Measurements from ENCODE around the gene ATG10. TPM values are rescaled to one million over a fixed set of nuclear protein-coding genes. Genes with fewer than 3 reads are reported as not detected.
"Not testable (repeated sequence)": the region's sequence is repeated elsewhere in the genome, so short reads cannot be mapped to it uniquely, and the experiment has no call there.

The ATG10 gene
- total RNA-seq, 2 donors from 2014 or later: 6.1 to 8.0 TPM

GRCh38 chr5:82010696-82011095, 38.9 kb downstream of the ATG10 start:
- H3K4me3 Mint-ChIP-seq: no peak overlapping the region
- H3K27me3 Mint-ChIP-seq: no peaks in the 10 kb centered on the region
- no peaks in the 10 kb centered on the region for H3K4me1 Mint-ChIP-seq
- ATAC-seq (replicated peaks): no peak
- no peak overlapping the region for H3K27ac Mint-ChIP-seq
- H3K36me3 Mint-ChIP-seq (ENCODE audit: low read depth): no peaks in the 10 kb centered on the region
- no peaks in the 10 kb centered on the region for H3K9me3 Mint-ChIP-seq

- H3K36me3 Mint-ChIP-seq (ENCODE audit: low read depth): no peaks in the 10 kb centered on the region
Measured at GRCh38 chr5:82011761-82012160, 39.9 kb downstream of the ATG10 start.

GRCh38 chr5:82014644-82015043, 42.8 kb downstream of the ATG10 start:
- not testable (repeated sequence) for ATAC-seq (replicated peaks); H3K4me1 Mint-ChIP-seq; H3K4me3 Mint-ChIP-seq; H3K27me3 Mint-ChIP-seq; H3K27ac Mint-ChIP-seq; H3K36me3 Mint-ChIP-seq (ENCODE audit: low read depth); H3K9me3 Mint-ChIP-seq

More at GRCh38 chr5:82011761-82012160, 39.9 kb downstream of the ATG10 start:
- no peaks in the 10 kb centered on the region for H3K4me1 Mint-ChIP-seq
- no peak for ATAC-seq (replicated peaks)
- peaks cover 3% of the 10 kb centered on the region for H3K9me3 Mint-ChIP-seq
- H3K4me3 Mint-ChIP-seq: no peak overlapping the region
- H3K27me3 Mint-ChIP-seq: no peaks in the 10 kb centered on the region
- H3K27ac Mint-ChIP-seq: no peak overlapping the region

GRCh38 chr5:82018462-82018861, 46.6 kb downstream of the ATG10 start:
- Mint-ChIP-seq H3K27me3 (no peaks in the 10 kb centered on the region), H3K27ac (no peak overlapping the region), H3K36me3 (ENCODE audit: low read depth) (no peaks in the 10 kb centered on the region), H3K4me3 (no peak overlapping the region), H3K9me3 (peaks cover 3% of the 10 kb centered on the region), H3K4me1 (no peaks in the 10 kb centered on the region)
- ATAC-seq (replicated peaks): no peak

GRCh38 chr5:82019342-82020138, 47.7 kb downstream of the ATG10 start:
- H3K27ac Mint-ChIP-seq: no peak overlapping the region
- no peaks in the 10 kb centered on the region for H3K4me1 Mint-ChIP-seq
- no peak for ATAC-seq (replicated peaks)
- peaks cover 3% of the 10 kb centered on the region for H3K9me3 Mint-ChIP-seq
- no peaks in the 10 kb centered on the region for H3K27me3 Mint-ChIP-seq
- H3K4me3 Mint-ChIP-seq: no peak overlapping the region
- H3K36me3 Mint-ChIP-seq (ENCODE audit: low read depth): no peaks in the 10 kb centered on the region

- H3K36me3 Mint-ChIP-seq (ENCODE audit: low read depth): no peaks in the 10 kb centered on the region
- no peaks in the 10 kb centered on the region for H3K9me3 Mint-ChIP-seq
- H3K4me1 Mint-ChIP-seq: no peaks in the 10 kb centered on the region
- no peak for ATAC-seq (replicated peaks)
- no peak overlapping the region for H3K4me3 Mint-ChIP-seq
- H3K27me3 Mint-ChIP-seq: no peaks in the 10 kb centered on the region
- H3K27ac Mint-ChIP-seq: no peak overlapping the region
Measured at GRCh38 chr5:82022499-82022898, 50.7 kb downstream of the ATG10 start.

- Mint-ChIP-seq H3K36me3 (ENCODE audit: low read depth) (no peaks in the 10 kb centered on the region), H3K4me3 (no peak overlapping the region), H3K27ac (no peak overlapping the region), H3K4me1 (no peaks in the 10 kb centered on the region), H3K9me3 (no peaks in the 10 kb centered on the region), H3K27me3 (no peaks in the 10 kb centered on the region)
- ATAC-seq (replicated peaks): no peak
Measured at GRCh38 chr5:82023644-82024043, 51.8 kb downstream of the ATG10 start.

- no peak overlapping the region for H3K4me3 Mint-ChIP-seq
Measured at GRCh38 chr5:82031220-82032119, 59.6 kb downstream of the ATG10 start.

GRCh38 chr5:82042894-82043293, 71.1 kb downstream of the ATG10 start:
- ATAC-seq (replicated peaks); H3K4me1 Mint-ChIP-seq; H3K4me3 Mint-ChIP-seq; H3K27me3 Mint-ChIP-seq; H3K27ac Mint-ChIP-seq: not testable (repeated sequence)
- peaks cover 16% of the 10 kb centered on the region for H3K36me3 Mint-ChIP-seq (ENCODE audit: low read depth)
- peaks cover 14% of the 10 kb centered on the region for H3K9me3 Mint-ChIP-seq

More at GRCh38 chr5:82031220-82032119, 59.6 kb downstream of the ATG10 start:
- Mint-ChIP-seq H3K4me1 (no peaks in the 10 kb centered on the region), H3K9me3 (no peaks in the 10 kb centered on the region), H3K27ac (no peak overlapping the region), H3K36me3 (ENCODE audit: low read depth) (no peaks in the 10 kb centered on the region), H3K27me3 (no peaks in the 10 kb centered on the region)
- no peak for ATAC-seq (replicated peaks)

GRCh38 chr5:82044010-82044409, 72.2 kb downstream of the ATG10 start:
- peaks cover 10% of the 10 kb centered on the region for H3K9me3 Mint-ChIP-seq
- no peak for ATAC-seq (replicated peaks)
- no peaks in the 10 kb centered on the region for H3K4me1 Mint-ChIP-seq
- H3K4me3 Mint-ChIP-seq: no peak overlapping the region
- peaks cover 16% of the 10 kb centered on the region for H3K36me3 Mint-ChIP-seq (ENCODE audit: low read depth)
- H3K27ac Mint-ChIP-seq: no peak overlapping the region
- no peaks in the 10 kb centered on the region for H3K27me3 Mint-ChIP-seq

- no peak overlapping the region for H3K27ac Mint-ChIP-seq
- no peaks in the 10 kb centered on the region for H3K27me3 Mint-ChIP-seq
- H3K9me3 Mint-ChIP-seq: peaks cover 10% of the 10 kb centered on the region
- no peak overlapping the region for H3K4me3 Mint-ChIP-seq
- H3K36me3 Mint-ChIP-seq (ENCODE audit: low read depth): peaks cover 16% of the 10 kb centered on the region
- no peaks in the 10 kb centered on the region for H3K4me1 Mint-ChIP-seq
- ATAC-seq (replicated peaks): no peak
Measured at GRCh38 chr5:82045554-82046275, 73.9 kb downstream of the ATG10 start.

GRCh38 chr5:82046276-82046647, 74.4 kb downstream of the ATG10 start:
- no peaks in the 10 kb centered on the region for H3K4me1 Mint-ChIP-seq
- ATAC-seq (replicated peaks): no peak
- no peak overlapping the region for H3K4me3 Mint-ChIP-seq
- H3K27me3 Mint-ChIP-seq: no peaks in the 10 kb centered on the region
- H3K27ac Mint-ChIP-seq: no peak overlapping the region
- H3K36me3 Mint-ChIP-seq (ENCODE audit: low read depth): peaks cover 16% of the 10 kb centered on the region
- peaks cover 10% of the 10 kb centered on the region for H3K9me3 Mint-ChIP-seq

- ATAC-seq (replicated peaks): no peak
- Mint-ChIP-seq H3K4me1 (no peaks in the 10 kb centered on the region), H3K9me3 (no peaks in the 10 kb centered on the region), H3K27me3 (no peaks in the 10 kb centered on the region), H3K27ac (no peak overlapping the region), H3K36me3 (ENCODE audit: low read depth) (no peaks in the 10 kb centered on the region), H3K4me3 (no peak overlapping the region)
Measured at GRCh38 chr5:82050955-82051354, 79.1 kb downstream of the ATG10 start.

GRCh38 chr5:82054004-82054710, 82.3 kb downstream of the ATG10 start:
- H3K4me1 Mint-ChIP-seq: no peaks in the 10 kb centered on the region
- H3K9me3 Mint-ChIP-seq: no peaks in the 10 kb centered on the region
- no peaks in the 10 kb centered on the region for H3K36me3 Mint-ChIP-seq (ENCODE audit: low read depth)
- ATAC-seq (replicated peaks): no peak
- no peak overlapping the region for H3K4me3 Mint-ChIP-seq
- no peak overlapping the region for H3K27ac Mint-ChIP-seq
- H3K27me3 Mint-ChIP-seq: no peaks in the 10 kb centered on the region

Data from activated T-helper 17 cell treated with anti-CD3 and anti-CD28 coated beads, Interleukin-2, amount 50 U/mL, for 72 hours (primary cell).